Osteoblast (primary cell): Measurements from ENCODE around the gene DNER. TPM values are rescaled to one million over a fixed set of nuclear protein-coding genes. Genes with fewer than 3 reads are reported as not detected.

ENCODE experiments used
- DNase-seq: peaks from one replicate; pipeline ENCODE4 v3.0.0; 2011; ENCODE audit warnings: low spot score, mixed read lengths; ENCODE audit not compliant: insufficient read length; ENCODE audit errors: missing footprints
- H2AFZ ChIP-seq: 2 replicates; pipeline ENCODE4 v1.6.0; 2011; ENCODE audit warnings: mild to moderate bottlenecking, low read length
- H3K27ac ChIP-seq: 2 replicates; pipeline ENCODE4 v1.5.1; 2011; ENCODE audit warnings: mild to moderate bottlenecking, low read depth, low read length, moderate library complexity
- H3K27me3 ChIP-seq: 2 replicates; pipeline ENCODE4 v1.6.0; 2012; ENCODE audit warnings: mild to moderate bottlenecking, control low read depth, inconsistent platforms, low read length, moderate library complexity; ENCODE audit not compliant: insufficient read depth
- H3K36me3 ChIP-seq: 2 replicates; pipeline ENCODE4 v1.5.1; 2011; ENCODE audit warnings: mild to moderate bottlenecking, low read length, control low read depth, moderate library complexity; ENCODE audit not compliant: insufficient read depth
- H3K4me1 ChIP-seq: 2 replicates; pipeline ENCODE4 v1.5.1; 2011; ENCODE audit warnings: mild to moderate bottlenecking, low read length, control low read depth, moderate library complexity; ENCODE audit not compliant: insufficient read depth
- H3K4me2 ChIP-seq: 2 replicates; pipeline ENCODE4 v1.6.0; 2011; ENCODE audit warnings: mild to moderate bottlenecking, low read length; ENCODE audit not compliant: insufficient read depth
- H3K4me3 ChIP-seq: fragments of 200-600 bp; sonication (generic); 3 replicates; pipeline ENCODE4 v1.5.1; 2012; ENCODE audit warnings: mild to moderate bottlenecking, low read length, inconsistent platforms; ENCODE audit not compliant: insufficient read depth
- H3K79me2 ChIP-seq: 2 replicates; pipeline ENCODE4 v1.6.0; 2012; ENCODE audit warnings: mild to moderate bottlenecking, low read length, control low read depth, inconsistent platforms; ENCODE audit not compliant: insufficient read depth
- H3K9me3 ChIP-seq: 2 replicates; pipeline ENCODE4 v1.5.1; 2011; ENCODE audit warnings: low read depth, low read length, control low read depth
- H4K20me1 ChIP-seq: 2 replicates; pipeline ENCODE4 v1.6.0; 2012; ENCODE audit warnings: mild to moderate bottlenecking, low read length, control low read depth; ENCODE audit not compliant: insufficient read depth
- CTCF ChIP-seq: IDR thresholded peaks from 2 replicates; pipeline ENCODE4 v1.5.1; 2011; ENCODE audit warnings: mild to moderate bottlenecking, low read depth, low read length, moderate library complexity; ENCODE audit errors: extremely low read depth
- total RNA-seq: library from RNA; depleted of rRNA; stranded (reverse); fragments of >200 nt; gene quantifications from 2 replicates; pipeline ENCODE4 v1.2.3, GENCODE V29; 2012

DNER gene
- total RNA-seq, 1 donor: 0.36 TPM

- no peak for DNase-seq
- Histone ChIP-seq H3K4me2 (no peak overlapping the region), H2AFZ (no peak overlapping the region), H3K9me3 (no peaks in the 10 kb centered on the region), H3K79me2 (no peaks in the 10 kb centered on the region), H3K4me3 (no peak overlapping the region), H4K20me1 (no peaks in the 10 kb centered on the region), H3K27ac (peak overlapping the region; percentile 13), H3K36me3 (no peaks in the 10 kb centered on the region), H3K4me1 (no peaks in the 10 kb centered on the region), H3K27me3 (no peaks in the 10 kb centered on the region)
- no peak for TF ChIP-seq CTCF
Observed at GRCh38 chr2:229501051-229501794, 213.1 kb downstream of the DNER start.

GRCh38 chr2:229492034-229492433 lies 222.3 kb downstream of the DNER start:
- peaks cover 18% of the 10 kb centered on the region for H3K4me1 ChIP-seq
- no peaks in the 10 kb centered on the region for H3K27me3 ChIP-seq
- peaks cover 4% of the 10 kb centered on the region for H3K9me3 ChIP-seq
- H3K36me3 ChIP-seq: no peaks in the 10 kb centered on the region
- no peak overlapping the region for H3K4me3 ChIP-seq
- no peaks in the 10 kb centered on the region for H3K79me2 ChIP-seq
- TF ChIP-seq CTCF: no peak
- H3K4me2 ChIP-seq: no peak overlapping the region
- peak overlapping the region; percentile 29 for H3K27ac ChIP-seq
- H2AFZ ChIP-seq: peak overlapping the region; percentile 44
- H4K20me1 ChIP-seq: no peaks in the 10 kb centered on the region
- DNase-seq: no peak

GRCh38 chr2:229490167-229490566 lies 224.2 kb downstream of the DNER start:
- no peaks in the 10 kb centered on the region for H3K36me3 ChIP-seq
- no peaks in the 10 kb centered on the region for H3K79me2 ChIP-seq
- H3K27ac ChIP-seq: no peak overlapping the region
- no peak overlapping the region for H2AFZ ChIP-seq
- DNase-seq: no peak
- no peak overlapping the region for H3K4me2 ChIP-seq
- peaks cover 4% of the 10 kb centered on the region for H3K9me3 ChIP-seq
- H3K27me3 ChIP-seq: no peaks in the 10 kb centered on the region
- no peak overlapping the region for H3K4me3 ChIP-seq
- no peaks in the 10 kb centered on the region for H4K20me1 ChIP-seq
- peaks cover 18% of the 10 kb centered on the region for H3K4me1 ChIP-seq
- TF ChIP-seq CTCF: no peak

GRCh38 chr2:229489016-229489415 lies 225.3 kb downstream of the DNER start:
- H3K36me3 ChIP-seq: no peaks in the 10 kb centered on the region
- H3K4me2 ChIP-seq: peak overlapping the region; percentile 17
- H3K9me3 ChIP-seq: peaks cover 4% of the 10 kb centered on the region
- peak overlapping the region; percentile 10 for H3K27ac ChIP-seq
- no peak overlapping the region for H3K4me3 ChIP-seq
- no peaks in the 10 kb centered on the region for H4K20me1 ChIP-seq
- no peak for TF ChIP-seq CTCF
- no peaks in the 10 kb centered on the region for H3K79me2 ChIP-seq
- H2AFZ ChIP-seq: peak overlapping the region; percentile 21
- peak; percentile 86 for DNase-seq
- H3K27me3 ChIP-seq: no peaks in the 10 kb centered on the region
- peaks cover 14% of the 10 kb centered on the region for H3K4me1 ChIP-seq
